Kidney (tissue), 14 donors: ENCODE measurements around the gene GPR27. TPM values are rescaled to one million over a fixed set of nuclear protein-coding genes. Genes with fewer than 3 reads are reported as not detected.

Source experiments
- DNase-seq, 5 donors: peaks; one replicate each; pipeline ENCODE4 v3.0.0-alpha.2; 2013 to 2020
- FAIRE-seq: peaks from 2 replicates; lab custom pipeline; 2012; peaks lifted over from hg19 to GRCh38; lab: Jason Lieb, UNC
- H3K27ac ChIP-seq, 2 donors: one replicate each; pipeline ENCODE4 v1.7.0; 2013; ENCODE audit warnings: low read depth in 2 of 2, low read length in 2 of 2, inconsistent platforms in 1 of 2
- H3K27me3 ChIP-seq: one replicate; pipeline ENCODE4 v1.7.1; 2013; ENCODE audit warnings: low read length, inconsistent platforms; ENCODE audit not compliant: control insufficient read depth, insufficient read depth
- H3K36me3 ChIP-seq, 3 donors: one replicate each; pipeline versions ENCODE4 v1.7.0 to v1.7.1; 2013; ENCODE audit warnings: low read length in 3 of 3, control low read depth in 1 of 3, inconsistent platforms in 1 of 3; ENCODE audit not compliant: insufficient read depth in 3 of 3, control insufficient read depth in 2 of 3
- H3K4me1 ChIP-seq, 3 donors: one replicate each; pipeline versions ENCODE4 v1.7.0 to v1.7.1; 2013; ENCODE audit warnings: low read length in 3 of 3, inconsistent platforms in 1 of 3, low read depth in 1 of 3; ENCODE audit not compliant: control insufficient read depth in 2 of 3, insufficient read depth in 2 of 3
- H3K4me3 ChIP-seq, 3 donors: one replicate each; pipeline versions ENCODE4 v1.7.0 to v1.8.1; 2013; ENCODE audit warnings: low read length in 3 of 3, control low read depth in 1 of 3, inconsistent platforms in 1 of 3
- H3K9ac ChIP-seq, 3 donors: one replicate each; pipeline versions ENCODE4 v1.7.0 to v1.7.1; 2013; ENCODE audit warnings: low read length in 3 of 3, control low read depth in 1 of 3, inconsistent platforms in 1 of 3
- H3K9me3 ChIP-seq, 3 donors: one replicate each; pipeline versions ENCODE4 v1.7.0 to v1.7.1; 2013; ENCODE audit warnings: low read length in 3 of 3, control low read depth in 1 of 3, inconsistent platforms in 1 of 3; ENCODE audit not compliant: control insufficient read depth in 2 of 3, insufficient read depth in 1 of 3
- intact Hi-C: fragments of 100-400 bp; cut with DNase I; formaldehyde crosslinking; loops from one replicate; pipeline ENCODE4 v1.11.1; 2022
- polyA plus RNA-seq: library from polyadenylated mRNA; stranded (reverse); fragments of 350-450 nt; fragmentation: Illumina TruSeq; extraction: RNeasy Lipid Tissue Mini Kit (QIAGEN cat#74804); gene quantifications from one replicate; pipeline ENCODE4 v1.2.3, GENCODE V29; 2014; ENCODE audit warnings: low read depth, low replicate concordance; ENCODE audit not compliant: insufficient read depth
- total RNA-seq: library from RNA; stranded (reverse); fragmentation: NEBNext Ultra II Directional; extraction: Animal tissue kit (Norgen Biotek cat#: 25700); gene quantifications from one replicate; pipeline ENCODE4 v1.2.1, GENCODE V29; 2021
- TF ChIP-seq, protein P1 (sequence below): IDR thresholded peaks from 3 replicates; pipeline ENCODE4 v1.5.1; 2012; ENCODE audit warnings: mild to moderate bottlenecking, moderate library complexity, borderline replicate concordance; ENCODE audit not compliant: insufficient read depth; ENCODE audit errors: extremely low read depth
- donor health status: control.
- donor health status: control.
- donor health status: control.
- donor health status: control.
- donor health status: control.
- donor health status: DM: yes; HTN: yes; CAD: no.
- donor health status: Normal renal cell carcinoma (clear cell type).

GPR27 gene
- total and polyA plus RNA-seq, 2 donors from 2014 or later = 5.5 to 17.9 TPM

DNA sequence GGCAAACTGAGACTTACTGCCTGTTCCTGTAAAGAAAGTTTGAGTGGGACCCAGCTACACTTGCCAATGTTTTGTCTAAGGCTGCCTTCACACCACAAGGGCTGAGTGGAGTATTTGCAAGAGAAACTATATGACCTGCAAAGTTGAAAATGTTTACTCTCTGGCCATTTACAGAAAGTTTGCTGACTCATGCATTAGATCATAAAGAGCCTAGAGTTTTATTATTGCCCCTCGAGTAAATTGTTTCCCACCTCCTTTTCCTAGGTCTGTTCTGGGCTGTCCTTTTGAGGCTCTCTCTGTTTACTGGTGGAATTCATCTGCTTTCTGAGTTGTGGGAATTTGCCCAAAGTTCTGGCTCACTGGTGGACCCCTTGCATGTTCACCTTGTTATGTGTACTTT, 38.0 kb downstream of the GPR27 start:
- peaks cover 4% of the 10 kb centered on the region for H3K27me3 ChIP-seq
- H3K9me3 ChIP-seq = no peaks in the 10 kb centered on the region
- DNase-seq (no peak), FAIRE-seq (no peak)
- H3K9ac ChIP-seq = no peak overlapping the region
- intact Hi-C loops = no loop called here
- no peaks in the 10 kb centered on the region for H3K4me1 ChIP-seq
- H3K27ac ChIP-seq = no peak overlapping the region
- H3K4me3 ChIP-seq = no peak overlapping the region
- no peaks in the 10 kb centered on the region for H3K36me3 ChIP-seq
- TF ChIP-seq, protein P1, sequence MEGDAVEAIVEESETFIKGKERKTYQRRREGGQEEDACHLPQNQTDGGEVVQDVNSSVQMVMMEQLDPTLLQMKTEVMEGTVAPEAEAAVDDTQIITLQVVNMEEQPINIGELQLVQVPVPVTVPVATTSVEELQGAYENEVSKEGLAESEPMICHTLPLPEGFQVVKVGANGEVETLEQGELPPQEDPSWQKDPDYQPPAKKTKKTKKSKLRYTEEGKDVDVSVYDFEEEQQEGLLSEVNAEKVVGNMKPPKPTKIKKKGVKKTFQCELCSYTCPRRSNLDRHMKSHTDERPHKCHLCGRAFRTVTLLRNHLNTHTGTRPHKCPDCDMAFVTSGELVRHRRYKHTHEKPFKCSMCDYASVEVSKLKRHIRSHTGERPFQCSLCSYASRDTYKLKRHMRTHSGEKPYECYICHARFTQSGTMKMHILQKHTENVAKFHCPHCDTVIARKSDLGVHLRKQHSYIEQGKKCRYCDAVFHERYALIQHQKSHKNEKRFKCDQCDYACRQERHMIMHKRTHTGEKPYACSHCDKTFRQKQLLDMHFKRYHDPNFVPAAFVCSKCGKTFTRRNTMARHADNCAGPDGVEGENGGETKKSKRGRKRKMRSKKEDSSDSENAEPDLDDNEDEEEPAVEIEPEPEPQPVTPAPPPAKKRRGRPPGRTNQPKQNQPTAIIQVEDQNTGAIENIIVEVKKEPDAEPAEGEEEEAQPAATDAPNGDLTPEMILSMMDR = no peak

DNA sequence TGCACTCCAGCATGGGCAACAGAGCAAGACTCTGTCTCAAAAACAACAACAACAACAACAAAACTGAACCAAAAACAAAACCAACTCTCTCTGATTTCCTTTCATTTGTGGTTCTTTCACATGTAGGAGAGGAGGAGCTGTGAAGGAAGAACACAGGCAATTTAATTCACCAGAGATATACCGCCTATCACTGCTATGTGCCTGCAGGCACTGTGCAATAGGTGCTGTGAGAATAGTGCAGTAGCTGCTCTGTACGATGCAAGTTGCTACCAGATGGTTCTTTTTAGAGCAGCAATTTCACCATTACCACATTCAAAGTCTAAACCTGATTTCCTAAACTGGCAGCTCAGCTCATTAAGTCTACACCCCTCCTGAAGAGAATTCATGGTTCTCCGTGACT, 42.6 kb downstream of the GPR27 start:
- H3K27ac ChIP-seq = no peak overlapping the region
- H3K27me3 ChIP-seq = no peaks in the 10 kb centered on the region
- FAIRE-seq (no peak), DNase-seq (no peak)
- TF ChIP-seq, protein P1 = no peak
- H3K36me3 ChIP-seq = no peaks in the 10 kb centered on the region
- intact Hi-C loops = no loop called here
- H3K9ac ChIP-seq = no peak overlapping the region
- H3K4me1 ChIP-seq = no peaks in the 10 kb centered on the region
- no peaks in the 10 kb centered on the region for H3K9me3 ChIP-seq
- no peak overlapping the region for H3K4me3 ChIP-seq

DNA sequence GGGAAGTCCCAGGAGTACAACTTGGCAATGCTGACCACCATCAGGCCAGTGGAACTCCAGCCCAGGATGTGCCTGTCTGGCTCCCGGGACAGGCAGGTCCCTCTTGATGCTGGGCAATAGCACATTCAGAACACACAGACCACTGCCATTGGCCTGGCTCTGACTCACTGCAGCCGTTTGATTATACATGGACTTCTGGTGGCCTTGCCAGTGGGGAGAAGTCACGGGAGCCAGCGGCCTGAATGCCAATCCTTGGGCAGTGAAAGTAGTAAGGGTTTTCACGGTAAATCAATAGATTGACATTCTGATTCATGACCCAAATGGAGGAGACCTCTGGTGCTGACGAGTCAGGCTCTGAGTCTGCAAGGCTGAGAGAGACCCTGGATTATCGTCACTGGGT, 43.8 kb downstream of the GPR27 start:
- DNase-seq (no peak), FAIRE-seq (no peak)
- no peaks in the 10 kb centered on the region for H3K9me3 ChIP-seq
- intact Hi-C loops = no loop called here
- no peak overlapping the region for H3K9ac ChIP-seq
- no peak overlapping the region for H3K4me3 ChIP-seq
- H3K36me3 ChIP-seq = no peaks in the 10 kb centered on the region
- TF ChIP-seq, protein P1 = no peak
- no peaks in the 10 kb centered on the region for H3K4me1 ChIP-seq
- H3K27ac ChIP-seq = no peak overlapping the region
- no peaks in the 10 kb centered on the region for H3K27me3 ChIP-seq

DNA sequence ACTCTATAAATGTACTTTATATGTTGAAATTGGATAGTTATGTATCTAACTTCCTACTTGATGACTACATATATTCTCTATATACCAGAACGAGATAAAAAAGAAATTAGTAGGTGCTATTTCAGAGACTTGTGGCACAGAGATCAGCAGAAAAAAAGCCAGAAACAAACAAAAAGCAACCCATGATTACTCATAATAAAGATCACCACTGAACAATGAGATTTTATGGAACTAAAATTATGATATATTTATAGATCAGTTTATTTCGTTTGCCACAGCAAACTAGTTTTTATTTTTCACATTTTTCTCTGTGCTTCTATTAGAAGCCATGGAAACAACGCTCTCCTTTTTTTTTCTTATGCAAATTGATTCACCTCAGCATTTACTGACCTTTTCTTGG, 46.4 kb downstream of the GPR27 start:
- TF ChIP-seq, protein P1 = no peak
- no peak overlapping the region for H3K27ac ChIP-seq
- no peak for FAIRE-seq
- H3K9me3 ChIP-seq = no peaks in the 10 kb centered on the region
- H3K27me3 ChIP-seq = no peaks in the 10 kb centered on the region
- H3K4me1 ChIP-seq = no peaks in the 10 kb centered on the region
- no peak overlapping the region for H3K4me3 ChIP-seq
- no peak for DNase-seq
- intact Hi-C loops = no loop called here
- no peak overlapping the region for H3K9ac ChIP-seq
- H3K36me3 ChIP-seq = no peaks in the 10 kb centered on the region
